HUES48 (cell line): ENCODE data around the gene PAX5.

Experiments
- H3K27ac ChIP-seq: one replicate; pipeline ENCODE4 v1.7.0; 2013; ENCODE audit warnings: low read depth, low read length, inconsistent platforms
- H3K27me3 ChIP-seq: 2 replicates; pipeline ENCODE4 v1.6.1; 2013; ENCODE audit warnings: mild to moderate bottlenecking, low read length; ENCODE audit not compliant: control insufficient read depth, insufficient read depth
- H3K36me3 ChIP-seq: 2 replicates; pipeline ENCODE4 v1.6.1; 2013; ENCODE audit warnings: low read length; ENCODE audit not compliant: control insufficient read depth, insufficient read depth
- H3K4me1 ChIP-seq: 2 replicates; pipeline ENCODE4 v1.6.1; 2013; ENCODE audit warnings: mild to moderate bottlenecking, low read length; ENCODE audit not compliant: control insufficient read depth, insufficient read depth
- H3K4me3 ChIP-seq: 2 replicates; pipeline ENCODE4 v1.5.1; 2013; ENCODE audit warnings: mild to moderate bottlenecking, low read depth, low read length
- H3K9ac ChIP-seq: 2 replicates; pipeline ENCODE4 v1.6.1; 2013; ENCODE audit warnings: mild to moderate bottlenecking, low read depth, low read length, moderate library complexity
- H3K9me3 ChIP-seq: 2 replicates; pipeline ENCODE4 v1.6.1; 2013; ENCODE audit warnings: low read length; ENCODE audit not compliant: control insufficient read depth, insufficient read depth

Gene PAX5

GRCh38 chr9:36950389-36950788, 83.7 kb downstream of the PAX5 start:
- H3K9ac ChIP-seq, result no peak overlapping the region
- 0 out of 2 replicates have a peak, but pooled peaks cover 4% of the 10 kb centered on the region for H3K4me1 ChIP-seq
- no peak overlapping the region for H3K27ac ChIP-seq
- no peaks in the 10 kb centered on the region for H3K27me3 ChIP-seq
- H3K36me3 ChIP-seq, result no peaks in the 10 kb centered on the region
- H3K4me3 ChIP-seq, result no peak overlapping the region
- no peaks in the 10 kb centered on the region for H3K9me3 ChIP-seq

GRCh38 chr9:36949466-36949865, 84.6 kb downstream of the PAX5 start:
- Histone ChIP-seq H3K36me3 (no peaks in the 10 kb centered on the region), H3K9ac (no peak overlapping the region), H3K27me3 (no peaks in the 10 kb centered on the region), H3K4me1 (0 out of 2 replicates have a peak, but pooled peaks cover 4% of the 10 kb centered on the region), H3K27ac (no peak overlapping the region), H3K9me3 (no peaks in the 10 kb centered on the region), H3K4me3 (no peak overlapping the region)

- H3K36me3 ChIP-seq, result no peaks in the 10 kb centered on the region
- 0 out of 2 replicates have a peak, but pooled peaks cover 4% of the 10 kb centered on the region for H3K4me1 ChIP-seq
- H3K4me3 ChIP-seq, result no peak overlapping the region
- no peaks in the 10 kb centered on the region for H3K9me3 ChIP-seq
- no peaks in the 10 kb centered on the region for H3K27me3 ChIP-seq
- no peak overlapping the region for H3K27ac ChIP-seq
- H3K9ac ChIP-seq, result no peak overlapping the region
These were observed 86.0 kb downstream of the PAX5 start for GRCh38 chr9:36948051-36948450.

GRCh38 chr9:36946653-36947052, 87.4 kb downstream of the PAX5 start:
- no peak overlapping the region for H3K27ac ChIP-seq
- H3K9me3 ChIP-seq, result no peaks in the 10 kb centered on the region
- H3K27me3 ChIP-seq, result no peaks in the 10 kb centered on the region
- no peaks in the 10 kb centered on the region for H3K36me3 ChIP-seq
- no peak overlapping the region for H3K9ac ChIP-seq
- H3K4me3 ChIP-seq, result no peak overlapping the region
- H3K4me1 ChIP-seq, result 0 out of 2 replicates have a peak, but pooled peaks cover 4% of the 10 kb centered on the region

- no peaks in the 10 kb centered on the region for H3K27me3 ChIP-seq
- no peaks in the 10 kb centered on the region for H3K36me3 ChIP-seq
- H3K9me3 ChIP-seq, result no peaks in the 10 kb centered on the region
- H3K4me1 ChIP-seq, result 0 out of 2 replicates have a peak, but pooled peaks cover 4% of the 10 kb centered on the region
- no peak overlapping the region for H3K27ac ChIP-seq
- no peak overlapping the region for H3K4me3 ChIP-seq
- no peak overlapping the region for H3K9ac ChIP-seq
These were observed 88.1 kb downstream of the PAX5 start for GRCh38 chr9:36945999-36946398.

GRCh38 chr9:36942891-36943290, 91.2 kb downstream of the PAX5 start:
- Histone ChIP-seq H3K9ac (no peak overlapping the region), H3K4me1 (peaks cover 15% of the 10 kb centered on the region), H3K36me3 (no peaks in the 10 kb centered on the region), H3K27me3 (no peaks in the 10 kb centered on the region), H3K9me3 (no peaks in the 10 kb centered on the region), H3K4me3 (no peak overlapping the region), H3K27ac (no peak overlapping the region)

GRCh38 chr9:36941441-36941840, 92.6 kb downstream of the PAX5 start:
- Histone ChIP-seq H3K9ac (no peak overlapping the region), H3K9me3 (no peaks in the 10 kb centered on the region), H3K27ac (no peak overlapping the region), H3K27me3 (no peaks in the 10 kb centered on the region), H3K4me1 (peaks cover 25% of the 10 kb centered on the region), H3K4me3 (no peak overlapping the region), H3K36me3 (no peaks in the 10 kb centered on the region)

GRCh38 chr9:36940881-36941280, 93.2 kb downstream of the PAX5 start:
- Histone ChIP-seq H3K36me3 (no peaks in the 10 kb centered on the region), H3K4me1 (peaks cover 25% of the 10 kb centered on the region), H3K27me3 (no peaks in the 10 kb centered on the region), H3K4me3 (no peak overlapping the region), H3K9me3 (no peaks in the 10 kb centered on the region), H3K9ac (no peak overlapping the region), H3K27ac (no peak overlapping the region)

- no peak overlapping the region for H3K4me3 ChIP-seq
- H3K27ac ChIP-seq, result no peak overlapping the region
These were observed 93.6 kb downstream of the PAX5 start for GRCh38 chr9:36940500-36940853.

GRCh38 chr9:36939655-36940499, 94.2 kb downstream of the PAX5 start:
- Histone ChIP-seq H3K27ac (no peak overlapping the region), H3K9ac (no peak overlapping the region), H3K27me3 (no peaks in the 10 kb centered on the region), H3K4me3 (no peak overlapping the region), H3K36me3 (no peaks in the 10 kb centered on the region), H3K9me3 (no peaks in the 10 kb centered on the region), H3K4me1 (peaks cover 25% of the 10 kb centered on the region)

More at GRCh38 chr9:36940500-36940853, 93.6 kb downstream of the PAX5 start:
- Histone ChIP-seq H3K36me3 (no peaks in the 10 kb centered on the region), H3K9ac (no peak overlapping the region), H3K27me3 (no peaks in the 10 kb centered on the region), H3K9me3 (no peaks in the 10 kb centered on the region), H3K4me1 (peaks cover 25% of the 10 kb centered on the region)

GRCh38 chr9:36939214-36939613, 94.9 kb downstream of the PAX5 start:
- Histone ChIP-seq H3K4me3 (no peak overlapping the region), H3K36me3 (no peaks in the 10 kb centered on the region), H3K9ac (no peak overlapping the region), H3K27me3 (no peaks in the 10 kb centered on the region), H3K4me1 (peaks cover 25% of the 10 kb centered on the region), H3K9me3 (no peaks in the 10 kb centered on the region), H3K27ac (no peak overlapping the region)
